HG02642 (cell line): Measurements from ENCODE around the gene TAF8.

Source experiments
- ATAC-seq: cut with Tn5 transposase; IDR thresholded peaks from one replicate; pipeline ENCODE4 v1.9.1; 2021; ENCODE audit warnings: mild to moderate bottlenecking; ENCODE audit not compliant: unreplicated experiment, poor library complexity

Gene TAF8

GRCh38 chr6:42118162-42119001 is 68.1 kb downstream of the TAF8 start:
- ATAC-seq = no peak

GRCh38 chr6:42120895-42121865 is 70.9 kb downstream of the TAF8 start:
- no peak for ATAC-seq

DNA sequence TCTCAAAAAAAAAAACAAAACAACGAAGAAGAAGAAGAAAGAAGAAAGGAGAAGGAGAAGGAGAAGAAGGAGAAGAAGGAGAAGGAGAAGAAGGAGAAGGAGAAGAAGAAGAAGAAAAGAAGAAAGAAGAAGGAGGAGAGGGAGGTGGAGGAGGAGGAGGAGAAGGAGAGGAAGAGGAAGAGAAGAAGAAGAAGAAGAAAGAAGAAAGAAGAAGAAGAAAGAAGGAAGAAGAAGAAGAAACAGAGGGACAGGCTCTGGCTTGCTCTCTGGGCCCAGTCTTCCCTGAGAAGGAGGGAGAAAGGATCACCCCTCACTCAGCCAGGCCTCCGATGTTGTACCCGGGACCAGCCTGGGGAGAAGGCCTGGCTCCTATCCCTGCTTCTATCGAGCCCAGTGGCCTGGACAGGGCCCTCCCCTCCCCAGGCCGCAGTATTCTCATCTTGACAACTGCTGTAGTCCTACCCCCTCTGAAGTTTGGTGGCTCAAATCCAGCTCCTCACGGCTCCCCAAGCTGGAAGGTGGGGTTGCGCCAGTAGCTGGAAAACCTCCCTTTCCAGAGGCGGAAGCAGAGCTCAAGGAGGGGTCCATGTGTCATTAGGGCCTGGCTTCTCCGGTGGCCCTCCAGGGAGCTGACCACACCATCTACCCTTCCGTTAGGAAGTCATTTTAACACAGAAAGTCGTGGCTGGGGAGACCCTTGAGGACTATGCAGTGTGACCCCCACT is 73.2 kb downstream of the TAF8 start:
- no peak for ATAC-seq

DNA sequence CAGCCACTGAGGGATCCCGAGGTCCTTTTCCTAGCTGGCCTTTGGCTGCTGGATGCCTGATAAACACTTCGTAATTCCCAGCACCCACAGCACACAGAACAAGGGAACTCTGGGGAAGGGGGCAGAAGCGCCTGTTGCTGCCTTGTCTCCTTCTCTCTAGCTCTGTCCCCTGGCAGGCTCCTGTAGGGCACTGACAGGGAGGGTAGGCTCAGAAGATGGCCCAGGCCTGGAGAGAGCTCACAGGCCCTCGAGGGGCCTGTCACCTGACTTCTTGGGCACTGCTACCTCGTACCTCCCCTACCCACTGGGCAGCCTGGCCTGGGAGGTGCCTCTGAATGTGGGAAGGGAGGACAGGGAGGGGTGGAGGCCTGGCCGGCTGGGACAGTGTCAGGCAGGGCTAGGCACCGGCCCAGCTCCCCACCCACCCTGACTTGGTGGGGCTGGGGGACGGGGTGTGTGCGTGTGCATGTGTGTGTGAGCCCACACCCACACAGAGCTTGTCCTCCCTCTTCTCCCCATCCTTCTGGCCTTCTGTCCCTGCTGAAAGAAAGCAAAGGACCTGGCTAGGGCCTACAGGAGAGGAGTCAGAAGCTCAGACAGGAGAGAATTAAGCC is 74.0 kb downstream of the TAF8 start:
- ATAC-seq = no peak

DNA sequence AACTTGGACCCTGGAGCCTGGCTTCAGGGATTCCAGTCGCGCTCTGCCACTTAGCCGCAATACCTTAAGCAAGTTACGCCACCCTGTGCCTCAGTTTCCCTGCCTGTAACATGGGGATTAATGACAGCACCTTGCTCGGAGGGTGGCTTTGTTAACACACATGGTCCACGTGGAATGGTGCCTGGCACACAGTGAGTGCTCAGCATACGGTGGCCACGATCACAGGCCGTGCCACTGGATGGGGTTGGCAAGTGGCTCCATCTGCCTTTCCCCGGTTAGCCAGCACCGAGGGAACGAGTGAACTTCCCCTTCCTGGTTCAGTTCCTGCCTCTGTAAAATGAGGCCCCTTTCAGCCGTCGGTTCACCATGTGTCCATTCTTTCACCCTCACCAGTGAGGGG is 74.9 kb downstream of the TAF8 start:
- ATAC-seq = no peak

DNA sequence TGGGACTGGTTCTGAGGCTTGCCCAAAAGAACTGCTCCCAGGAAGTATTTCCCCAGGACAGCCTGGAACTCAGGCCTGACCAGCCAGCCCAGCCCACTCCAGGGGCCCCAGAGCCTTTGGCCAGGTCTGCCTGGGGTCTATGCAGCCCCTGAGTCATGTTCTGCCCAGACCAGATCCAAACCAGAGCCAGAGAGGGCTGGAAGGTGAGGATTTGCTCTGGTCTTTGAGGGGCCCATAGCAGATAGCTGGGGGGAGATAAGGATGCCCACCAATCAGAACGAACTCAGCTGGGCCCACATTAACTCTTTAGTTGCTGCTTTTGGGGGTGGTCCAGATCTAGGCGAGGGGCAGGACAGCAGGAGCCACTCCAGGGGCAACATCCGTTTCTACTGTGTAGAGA is 75.3 kb downstream of the TAF8 start:
- no peak for ATAC-seq

DNA sequence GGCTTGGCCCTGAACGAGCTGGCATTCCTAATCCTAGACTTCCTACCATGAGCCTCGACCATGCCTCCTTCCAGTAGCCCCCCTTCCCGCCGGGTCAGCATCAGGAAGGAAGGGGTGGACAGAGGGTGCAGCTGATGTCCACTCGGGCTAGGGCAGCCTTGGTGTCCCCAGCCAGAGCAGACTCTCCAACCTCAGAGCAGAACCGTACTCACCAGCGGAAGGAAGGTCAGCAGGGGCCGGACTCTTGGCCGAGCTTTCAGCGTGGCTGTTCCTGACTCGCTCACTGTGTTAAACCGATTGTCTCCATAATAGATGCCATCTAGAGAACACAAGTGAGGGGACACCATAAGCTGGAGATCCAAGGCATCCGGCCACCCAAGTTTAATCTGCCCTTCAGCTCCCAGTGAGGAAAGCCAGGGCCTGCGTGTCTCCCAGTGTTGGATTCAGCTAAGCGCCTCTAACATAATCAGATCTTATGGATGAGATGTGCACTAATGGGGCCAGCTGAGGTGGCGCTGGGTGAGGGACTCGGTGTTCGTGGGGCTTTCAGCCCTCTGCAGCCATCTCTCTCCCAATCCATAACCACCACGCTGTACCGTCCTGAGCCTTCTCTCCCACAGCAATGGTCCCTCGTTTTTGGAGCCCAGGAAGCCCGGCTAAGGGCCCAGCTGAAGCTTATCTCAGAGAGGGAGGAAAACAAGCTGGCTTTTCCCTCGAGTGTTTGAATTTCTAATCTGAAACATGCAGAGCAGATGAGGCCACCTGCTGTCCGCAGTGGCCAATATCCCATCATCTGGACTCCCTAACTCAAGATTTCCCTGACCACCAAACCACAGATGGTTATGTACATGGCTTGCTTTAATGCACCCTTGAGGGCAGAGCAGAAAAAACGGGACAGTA is 78.4 kb downstream of the TAF8 start:
- ATAC-seq = no peak

GRCh38 chr6:42129360-42129676 is 79.0 kb downstream of the TAF8 start:
- no peak for ATAC-seq

GRCh38 chr6:42131531-42131930 is 81.2 kb downstream of the TAF8 start:
- no peak for ATAC-seq

- ATAC-seq = no peak
These were observed 83.6 kb downstream of the TAF8 start for GRCh38 chr6:42133926-42134325.

GRCh38 chr6:42135161-42135560 is 84.8 kb downstream of the TAF8 start:
- no peak for ATAC-seq

DNA sequence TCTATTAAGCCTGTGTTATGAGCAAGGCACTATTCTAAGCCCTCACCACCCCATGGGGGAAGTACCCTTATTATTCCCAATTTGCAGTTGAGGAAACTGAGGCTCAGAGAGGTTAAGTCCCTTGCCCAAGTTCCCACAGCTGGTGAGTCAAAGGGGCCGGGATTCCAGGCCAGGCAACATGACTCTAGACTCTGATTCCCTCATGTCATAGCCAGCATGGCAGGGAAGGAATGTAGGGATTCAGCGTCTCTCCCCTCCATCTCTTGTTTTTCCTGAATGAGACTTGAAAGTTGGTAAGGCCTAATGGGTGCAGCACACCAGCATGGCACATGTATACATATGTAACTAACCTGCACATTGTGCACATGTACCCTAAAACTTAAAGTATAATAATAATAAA is 85.4 kb downstream of the TAF8 start:
- no peak for ATAC-seq

DNA sequence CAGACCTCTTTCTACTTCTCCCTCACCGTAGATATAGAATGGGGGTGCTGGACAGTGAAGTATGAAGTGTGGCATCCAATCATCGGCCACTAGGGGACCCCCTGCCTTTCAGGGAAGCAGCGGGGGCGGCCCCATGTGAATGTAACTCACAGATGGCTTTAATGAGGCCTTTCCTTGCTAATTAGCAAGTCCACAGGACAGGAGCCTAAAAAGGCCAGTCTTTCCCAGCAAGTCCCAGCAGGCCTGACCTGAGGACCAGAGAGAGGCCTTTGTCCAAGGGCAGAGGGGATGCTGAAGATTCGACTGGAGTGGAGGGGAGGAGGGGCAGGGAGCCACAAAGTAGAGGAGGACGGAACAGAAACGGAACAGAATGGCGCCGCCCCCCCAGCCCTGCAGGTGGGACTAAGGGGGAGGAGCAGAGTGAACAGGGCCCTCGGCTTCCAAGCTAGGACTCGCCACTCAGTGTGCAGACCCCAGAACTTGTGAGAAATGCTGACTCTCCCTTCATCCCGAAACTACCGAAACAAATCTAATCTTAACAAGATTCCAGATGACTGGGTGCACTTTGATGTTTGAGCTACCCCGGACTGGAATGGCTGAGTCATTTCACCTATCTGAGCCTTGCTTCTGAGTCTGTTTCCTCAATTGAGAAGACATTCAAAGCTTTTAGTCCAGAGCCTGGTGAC is 86.3 kb downstream of the TAF8 start:
- no peak for ATAC-seq
